Ishikawa (cell line): ENCODE results near the gene FNDC1.

Experiments
- CEBPB ChIP-seq: IDR thresholded peaks from 2 replicates; pipeline ENCODE4 v1.6.1; 2012
- CREB1 ChIP-seq: IDR thresholded peaks from 2 replicates; pipeline ENCODE4 v1.6.1; 2012; ENCODE audit warnings: low read depth
- EGR1 ChIP-seq: IDR thresholded peaks from 2 replicates; pipeline ENCODE4 v1.6.1; 2012
- EP300 ChIP-seq: IDR thresholded peaks from 2 replicates; pipeline ENCODE4 v1.6.1; 2012; ENCODE audit warnings: borderline replicate concordance
- FOXM1 ChIP-seq: IDR thresholded peaks from 2 replicates; pipeline ENCODE4 v1.6.1; 2012; ENCODE audit warnings: low read depth, borderline replicate concordance
- NFIC ChIP-seq: IDR thresholded peaks from 2 replicates; pipeline ENCODE4 v1.6.1; 2012
- RAD21 ChIP-seq: IDR thresholded peaks from 2 replicates; pipeline ENCODE4 v1.6.1; 2012; ENCODE audit warnings: low read depth
- TAF1 ChIP-seq: IDR thresholded peaks from 2 replicates; pipeline ENCODE4 v1.6.1; 2012; ENCODE audit warnings: low read depth, mild to moderate bottlenecking
- TCF12 ChIP-seq: IDR thresholded peaks from 2 replicates; pipeline ENCODE4 v1.6.1; 2012; ENCODE audit warnings: low read depth
- TEAD4 ChIP-seq: IDR thresholded peaks from 2 replicates; pipeline ENCODE4 v1.6.1; 2012
- YY1 ChIP-seq: IDR thresholded peaks from 2 replicates; pipeline ENCODE4 v1.6.1; 2012; ENCODE audit warnings: low read depth
- ZBTB7A ChIP-seq: IDR thresholded peaks from 2 replicates; pipeline ENCODE4 v1.6.1; 2012; ENCODE audit warnings: low read depth
- TF ChIP-seq, protein P1 (sequence below): IDR thresholded peaks from 2 replicates; pipeline ENCODE4 v1.6.1; 2012; ENCODE audit warnings: low read depth, mild to moderate bottlenecking
- TF ChIP-seq, protein P2 (sequence below): IDR thresholded peaks from 2 replicates; pipeline ENCODE4 v1.6.1; 2012
- TF ChIP-seq, protein P3 (sequence below): IDR thresholded peaks from 2 replicates; pipeline ENCODE4 v1.6.1; 2012

FNDC1 gene

DNA sequence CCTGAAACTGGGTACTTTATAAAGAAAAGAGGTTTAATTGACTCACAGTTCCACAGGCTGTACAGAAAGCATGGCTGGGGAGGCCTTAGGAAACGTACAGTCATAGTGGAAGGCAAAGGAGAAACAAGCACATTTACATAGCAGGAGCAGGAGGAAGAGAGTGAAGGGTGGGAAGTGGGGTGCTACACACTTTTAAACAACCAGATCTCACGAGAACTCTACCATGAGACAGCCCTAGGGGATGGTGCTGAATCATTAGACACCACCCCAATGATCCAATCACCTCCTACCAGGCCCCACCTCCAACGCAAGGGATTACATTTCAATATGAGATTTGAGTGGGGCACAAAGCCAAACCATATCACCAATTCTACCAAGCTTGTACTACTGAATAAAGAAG is 7.4 kb upstream of the FNDC1 start:
- TF ChIP-seq TEAD4 (no peak), TAF1 (no peak), EGR1 (no peak), ZBTB7A (no peak), NFIC (no peak), EP300 (no peak)
- TF ChIP-seq, protein P1, sequence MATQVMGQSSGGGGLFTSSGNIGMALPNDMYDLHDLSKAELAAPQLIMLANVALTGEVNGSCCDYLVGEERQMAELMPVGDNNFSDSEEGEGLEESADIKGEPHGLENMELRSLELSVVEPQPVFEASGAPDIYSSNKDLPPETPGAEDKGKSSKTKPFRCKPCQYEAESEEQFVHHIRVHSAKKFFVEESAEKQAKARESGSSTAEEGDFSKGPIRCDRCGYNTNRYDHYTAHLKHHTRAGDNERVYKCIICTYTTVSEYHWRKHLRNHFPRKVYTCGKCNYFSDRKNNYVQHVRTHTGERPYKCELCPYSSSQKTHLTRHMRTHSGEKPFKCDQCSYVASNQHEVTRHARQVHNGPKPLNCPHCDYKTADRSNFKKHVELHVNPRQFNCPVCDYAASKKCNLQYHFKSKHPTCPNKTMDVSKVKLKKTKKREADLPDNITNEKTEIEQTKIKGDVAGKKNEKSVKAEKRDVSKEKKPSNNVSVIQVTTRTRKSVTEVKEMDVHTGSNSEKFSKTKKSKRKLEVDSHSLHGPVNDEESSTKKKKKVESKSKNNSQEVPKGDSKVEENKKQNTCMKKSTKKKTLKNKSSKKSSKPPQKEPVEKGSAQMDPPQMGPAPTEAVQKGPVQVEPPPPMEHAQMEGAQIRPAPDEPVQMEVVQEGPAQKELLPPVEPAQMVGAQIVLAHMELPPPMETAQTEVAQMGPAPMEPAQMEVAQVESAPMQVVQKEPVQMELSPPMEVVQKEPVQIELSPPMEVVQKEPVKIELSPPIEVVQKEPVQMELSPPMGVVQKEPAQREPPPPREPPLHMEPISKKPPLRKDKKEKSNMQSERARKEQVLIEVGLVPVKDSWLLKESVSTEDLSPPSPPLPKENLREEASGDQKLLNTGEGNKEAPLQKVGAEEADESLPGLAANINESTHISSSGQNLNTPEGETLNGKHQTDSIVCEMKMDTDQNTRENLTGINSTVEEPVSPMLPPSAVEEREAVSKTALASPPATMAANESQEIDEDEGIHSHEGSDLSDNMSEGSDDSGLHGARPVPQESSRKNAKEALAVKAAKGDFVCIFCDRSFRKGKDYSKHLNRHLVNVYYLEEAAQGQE, result no peak

DNA sequence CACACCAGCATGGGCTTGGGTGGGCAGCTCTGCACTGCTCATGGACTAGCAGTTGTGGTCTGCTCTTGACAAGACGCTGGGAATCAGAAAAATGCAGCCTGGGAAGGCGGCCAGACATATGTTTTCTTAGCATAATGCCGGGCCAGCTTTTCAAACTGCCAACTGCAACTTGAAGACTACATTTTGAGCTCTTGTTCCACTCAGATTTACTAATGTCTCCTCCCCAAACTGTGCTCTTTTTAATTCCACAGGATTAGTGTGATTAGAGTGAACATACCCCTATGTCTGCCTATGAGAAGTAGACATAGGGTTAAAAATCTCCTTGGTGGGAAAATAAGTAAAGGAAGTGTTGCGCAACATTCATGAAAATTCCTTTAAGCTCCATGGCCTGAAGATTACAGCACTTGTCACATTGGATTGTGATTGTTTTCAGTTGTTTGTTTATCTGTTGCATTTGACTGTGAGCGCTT is 5.3 kb upstream of the FNDC1 start:
- TF ChIP-seq ZBTB7A (no peak), CEBPB (peak; percentile 95), YY1 (no peak), EP300 (no peak)
- TF ChIP-seq, protein P2, sequence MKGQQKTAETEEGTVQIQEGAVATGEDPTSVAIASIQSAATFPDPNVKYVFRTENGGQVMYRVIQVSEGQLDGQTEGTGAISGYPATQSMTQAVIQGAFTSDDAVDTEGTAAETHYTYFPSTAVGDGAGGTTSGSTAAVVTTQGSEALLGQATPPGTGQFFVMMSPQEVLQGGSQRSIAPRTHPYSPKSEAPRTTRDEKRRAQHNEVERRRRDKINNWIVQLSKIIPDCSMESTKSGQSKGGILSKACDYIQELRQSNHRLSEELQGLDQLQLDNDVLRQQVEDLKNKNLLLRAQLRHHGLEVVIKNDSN, result no peak

DNA sequence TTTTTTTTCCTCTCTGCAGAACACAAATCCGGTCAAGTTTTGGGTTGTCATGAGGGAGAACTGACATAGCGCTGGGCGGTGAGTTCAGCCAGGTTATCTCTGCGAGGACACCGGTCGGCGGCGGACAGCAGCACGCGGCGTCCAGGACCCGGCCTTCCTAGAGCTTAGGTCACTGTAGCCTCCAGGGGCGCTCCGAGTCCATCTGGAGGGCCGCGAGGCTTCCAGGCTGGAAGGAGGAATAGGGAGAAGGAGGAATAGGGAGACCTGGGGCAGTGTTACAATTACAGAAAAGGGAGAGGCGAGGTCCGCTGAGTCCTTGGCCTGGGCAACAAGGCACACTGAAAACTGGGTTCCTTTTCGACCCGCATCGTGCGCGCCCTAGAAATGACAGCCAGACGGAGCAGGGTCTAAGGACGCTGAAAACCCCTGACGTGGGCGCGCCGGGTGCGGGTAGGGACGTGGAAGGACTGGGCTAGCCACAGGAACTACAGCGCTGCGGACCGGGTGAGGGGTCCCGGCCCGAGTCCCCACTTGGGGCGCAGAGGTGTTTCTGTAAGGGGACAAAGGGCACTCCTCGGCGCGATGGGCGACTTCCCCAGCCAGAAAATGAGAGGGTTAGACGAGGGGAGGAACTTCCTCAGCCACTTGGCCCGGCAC is 536 bp upstream of the FNDC1 start:
- TF ChIP-seq EP300, result no peak
- no peak for TF ChIP-seq CREB1
- TF ChIP-seq RAD21, result no peak
- TF ChIP-seq, protein P1, result no peak
- TF ChIP-seq CEBPB, result no peak
- TF ChIP-seq, protein P3, sequence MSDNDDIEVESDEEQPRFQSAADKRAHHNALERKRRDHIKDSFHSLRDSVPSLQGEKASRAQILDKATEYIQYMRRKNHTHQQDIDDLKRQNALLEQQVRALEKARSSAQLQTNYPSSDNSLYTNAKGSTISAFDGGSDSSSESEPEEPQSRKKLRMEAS, result no peak
- TF ChIP-seq TCF12, result no peak
- TF ChIP-seq TAF1, result no peak
- TF ChIP-seq NFIC, result no peak
- TF ChIP-seq FOXM1, result no peak
- TF ChIP-seq EGR1, result no peak
- no peak for TF ChIP-seq ZBTB7A
- TF ChIP-seq, protein P2, result no peak
- TF ChIP-seq TEAD4, result no peak
- TF ChIP-seq YY1, result no peak

DNA sequence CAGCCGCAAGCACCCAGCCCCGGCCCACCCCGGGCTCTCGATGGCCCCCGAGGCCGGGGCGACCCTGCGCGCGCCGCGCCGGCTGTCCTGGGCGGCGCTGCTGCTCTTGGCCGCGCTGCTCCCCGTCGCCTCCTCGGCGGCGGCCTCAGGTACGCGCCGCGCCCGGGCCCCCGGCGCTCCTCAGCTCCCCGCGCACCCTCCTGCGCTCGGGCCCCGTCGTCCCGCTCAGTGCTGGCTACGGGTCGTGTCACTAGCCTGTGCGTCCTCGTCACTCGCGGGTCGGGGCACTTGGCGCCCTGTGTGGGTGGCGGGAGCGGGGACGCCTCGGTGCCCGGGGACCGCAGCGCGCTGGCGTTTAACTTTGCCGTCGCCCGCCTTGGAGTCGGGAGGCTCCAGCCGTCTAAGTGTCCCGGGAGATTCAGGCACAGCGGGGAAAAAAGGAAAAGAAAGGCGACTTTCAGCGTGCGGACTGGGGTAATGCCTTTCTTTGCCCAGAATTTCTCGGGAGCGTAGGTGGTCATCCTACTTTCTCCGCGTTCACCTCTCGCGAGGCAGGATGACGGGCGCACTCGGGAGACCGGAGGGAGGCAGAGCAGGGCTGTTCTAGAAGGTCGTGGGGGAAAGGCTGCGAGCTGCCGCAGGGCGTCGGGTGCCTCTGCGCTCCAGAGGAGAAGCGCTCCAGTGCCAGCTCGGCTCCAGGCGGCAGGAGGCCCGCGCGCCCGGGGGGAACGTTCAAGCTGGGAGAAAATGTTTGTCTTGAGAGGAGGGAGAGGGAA is 545 bp downstream of the FNDC1 start:
- TF ChIP-seq YY1 (no peak), ZBTB7A (no peak), EP300 (no peak), TCF12 (no peak), TEAD4 (no peak)
- TF ChIP-seq, protein P3, result no peak
- TF ChIP-seq, protein P2, result no peak

DNA sequence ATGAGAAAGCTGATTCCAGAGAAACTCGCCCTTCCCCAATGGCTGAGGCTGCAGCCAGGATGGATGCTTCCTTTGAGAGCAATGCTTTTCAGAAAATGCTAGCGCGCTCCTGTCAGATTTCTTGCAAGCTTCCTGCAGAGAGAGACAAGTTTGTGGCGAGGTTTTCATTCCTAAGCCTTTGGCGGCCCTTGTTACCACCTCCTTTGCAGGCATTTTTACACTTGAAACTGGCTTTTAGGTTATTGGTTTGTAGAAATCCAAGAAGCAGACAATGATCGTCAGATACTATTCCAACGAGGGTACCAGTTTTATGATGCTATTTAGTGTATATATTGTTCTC is 1.1 kb downstream of the FNDC1 start:
- TF ChIP-seq TCF12, result no peak
- TF ChIP-seq CREB1, result no peak
- TF ChIP-seq EP300, result no peak
- TF ChIP-seq, protein P1, result no peak
- TF ChIP-seq, protein P2, result no peak
- TF ChIP-seq EGR1, result no peak
- TF ChIP-seq RAD21, result no peak
- no peak for TF ChIP-seq TEAD4
- TF ChIP-seq YY1, result no peak
- no peak for TF ChIP-seq ZBTB7A
